GM12874 (cell line): Measurements from ENCODE around the gene IL6.

Experiments used
- CTCF ChIP-seq: IDR thresholded peaks from 2 replicates; pipeline ENCODE4 v1.5.1; 2011; ENCODE audit warnings: low read depth, mild to moderate bottlenecking, control low read depth, low read length, moderate library complexity; ENCODE audit not compliant: insufficient read depth

IL6 gene

GRCh38 chr7:22700559-22701002 lies 26.4 kb upstream of the IL6 start:
- no peak for TF ChIP-seq CTCF

- no peak for TF ChIP-seq CTCF
These were observed 24.5 kb upstream of the IL6 start for GRCh38 chr7:22702516-22702915.

- no peak for TF ChIP-seq CTCF
These were observed 17.1 kb upstream of the IL6 start for GRCh38 chr7:22709857-22710256.

- TF ChIP-seq CTCF, result no peak
These were observed 14.0 kb upstream of the IL6 start for GRCh38 chr7:22712999-22713398.

- no peak for TF ChIP-seq CTCF
These were observed 13.5 kb upstream of the IL6 start for GRCh38 chr7:22713463-22713862.

GRCh38 chr7:22715969-22716368 lies 11.0 kb upstream of the IL6 start:
- no peak for TF ChIP-seq CTCF

- TF ChIP-seq CTCF, result no peak
These were observed 9.2 kb upstream of the IL6 start for GRCh38 chr7:22717760-22718159.
